Gastrocnemius medialis (tissue), 4 donors: ENCODE measurements around the gene EDC3. TPM values are rescaled to one million over a fixed set of nuclear protein-coding genes. Genes with fewer than 3 reads are reported as not detected.
"Not testable (repeated sequence)": the region's sequence is repeated elsewhere in the genome, so short reads cannot be mapped to it uniquely, and the experiment has no call there.

Experiments
- ATAC-seq, 2 donors: fragments of 150-250 bp; one replicate each; pipeline ENCODE4 v1.9.1; 2016
- DNase-seq, 2 donors: peaks; one replicate each; pipeline ENCODE4 v3.0.0-alpha.2; 2019
- H3K27ac ChIP-seq, 4 donors: fragments of 200-600 bp; sonication (generic); 1 replicate in 1 of 4; 2 replicates in 3 of 4; pipeline ENCODE4 v1.5.1; 2016 to 2018; ENCODE audit warnings: mild to moderate bottlenecking in 2 of 4, moderate library complexity in 1 of 4
- H3K27me3 ChIP-seq, 3 donors: fragments of 200-600 bp; sonication (generic) in 2 of 3; 1 replicate in 1 of 3; 2 replicates in 2 of 3; pipeline versions ENCODE4 v1.5.1 to v1.6.0; 2016 to 2019; ENCODE audit warnings: mild to moderate bottlenecking in 1 of 3, moderate library complexity in 1 of 3
- H3K36me3 ChIP-seq, 2 donors: fragments of 200-600 bp; sonication (generic) in 1 of 2; one replicate each; pipeline ENCODE4 v1.5.1; 2017 to 2018
- H3K4me1 ChIP-seq, 2 donors: fragments of 200-600 bp; sonication (generic) in 1 of 2; one replicate each; pipeline ENCODE4 v1.5.1; 2016 to 2017; ENCODE audit warnings: mild to moderate bottlenecking in 2 of 2
- H3K4me3 ChIP-seq, 4 donors: fragments of 200-600 bp; sonication (generic) in 3 of 4; 1 replicate in 1 of 4; 2 replicates in 3 of 4; pipeline ENCODE4 v1.5.1; 2016 to 2019; ENCODE audit warnings: mild to moderate bottlenecking in 2 of 4
- H3K9me3 ChIP-seq, 3 donors: fragments of 200-600 bp; sonication (generic) in 2 of 3; 1 replicate in 1 of 3; 2 replicates in 2 of 3; pipeline ENCODE4 v1.5.1; 2016 to 2019
- CTCF ChIP-seq, 5 experiments: fragments of 450-650 bp in 3 of 5; fragments of 200-600 bp in 2 of 5; sonication (generic) in 2 of 5; IDR thresholded peaks in 4 of 5; conservative IDR thresholded peaks in 1 of 5; 1 replicate in 4 of 5; 2 replicates in 1 of 5; pipeline ENCODE4 v1.5.1; 2016 to 2019; ENCODE audit warnings: antibody characterized with exemption in 5 of 5, mild to moderate bottlenecking in 3 of 5, moderate library complexity in 3 of 5
- POLR2A ChIP-seq, 2 donors: fragments of 450-650 bp; IDR thresholded peaks; one replicate each; pipeline ENCODE4 v1.6.1; 2017; ENCODE audit warnings: antibody characterized with exemption in 2 of 2, mild to moderate bottlenecking in 2 of 2, moderate library complexity in 2 of 2
- in situ Hi-C, 4 donors: fragments of 200-750 bp; cut with MboI; loops; one replicate each; pipeline versions ENCODE4 v1.15.0 to v1.8.0; 2017; ENCODE audit warnings: low sequenced_read_pairs in 4 of 4
- intact Hi-C: fragments of 100-400 bp; cut with DNase I; formaldehyde crosslinking; loops from one replicate; pipeline ENCODE4 v1.15.1; 2023; ENCODE audit warnings: low total_unique reads
- total RNA-seq, 4 donors: library from RNA; depleted of rRNA; stranded (reverse); fragments of >200 nt; gene quantifications; one replicate each; pipeline versions ENCODE4 v1.1.0 to v1.2.3, GENCODE V29; 2016

Gene EDC3
- total RNA-seq, 4 donors from 2014 or later = 7.9 to 19.4 (median 11.6) TPM

GRCh38 chr15:74664028-74664616, 31.7 kb downstream of the EDC3 start:
- ATAC-seq (peak; percentile 89 to 91), DNase-seq (peak; percentile 51 to 67)
- Histone ChIP-seq H3K9me3 (no peaks in the 10 kb centered on the region), H3K4me1 (peaks cover 32 to 34% of the 10 kb centered on the region in 2 donors), H3K27ac (peak overlapping the region; percentile 58 to 84 (median 68)), H3K36me3 (peaks cover 0 to 6% of the 10 kb centered on the region in 2 donors), H3K4me3 (no peak overlapping the region), H3K27me3 (no peaks in the 10 kb centered on the region)
- intact Hi-C loops (no loop called here), in situ Hi-C loops (no loop called here)
- TF ChIP-seq CTCF (IDR thresholded peaks at IDR 0.05 in 4 of 5, conservative IDR thresholded peaks at IDR 0.05 in 1 of 5) = no peak
- no peak for TF ChIP-seq POLR2A (IDR thresholded peaks at IDR 0.05)

GRCh38 chr15:74663303-74664027, 32.4 kb downstream of the EDC3 start:
- peaks cover 32 to 34% of the 10 kb centered on the region in 2 donors for H3K4me1 ChIP-seq
- H3K27ac ChIP-seq = peak overlapping the region; percentile 58 to 84 (median 68)

GRCh38 chr15:74662064-74662860, 33.6 kb downstream of the EDC3 start:
- no peaks in the 10 kb centered on the region for H3K9me3 ChIP-seq
- no peak overlapping the region for H3K4me3 ChIP-seq
- H3K27ac ChIP-seq = peak overlapping the region; percentile 9 to 84 (median 56)
- H3K36me3 ChIP-seq = peaks cover 0 to 6% of the 10 kb centered on the region in 2 donors
- DNase-seq (no peak), ATAC-seq (no peak)
- no peaks in the 10 kb centered on the region for H3K27me3 ChIP-seq
- peaks cover 41 to 44% of the 10 kb centered on the region in 2 donors for H3K4me1 ChIP-seq
- no peak for TF ChIP-seq CTCF (IDR thresholded peaks at IDR 0.05 in 4 of 5, conservative IDR thresholded peaks at IDR 0.05 in 1 of 5)
- TF ChIP-seq POLR2A (IDR thresholded peaks at IDR 0.05) = no peak
- intact Hi-C loops (no loop called here), in situ Hi-C loops (no loop called here)

More at GRCh38 chr15:74663303-74664027, 32.4 kb downstream of the EDC3 start:
- intact Hi-C loops (no loop called here), in situ Hi-C loops (no loop called here)
- TF ChIP-seq CTCF (IDR thresholded peaks at IDR 0.05 in 4 of 5, conservative IDR thresholded peaks at IDR 0.05 in 1 of 5) = no peak
- no peak for TF ChIP-seq POLR2A (IDR thresholded peaks at IDR 0.05)
- no peaks in the 10 kb centered on the region for H3K9me3 ChIP-seq
- DNase-seq = no peak
- no peaks in the 10 kb centered on the region for H3K27me3 ChIP-seq
- H3K4me3 ChIP-seq = no peak overlapping the region
- no peak for ATAC-seq
- peaks cover 0 to 6% of the 10 kb centered on the region in 2 donors for H3K36me3 ChIP-seq

- H3K9me3 ChIP-seq, in situ Hi-C loops, intact Hi-C loops, H3K27me3 ChIP-seq, DNase-seq, H3K4me3 ChIP-seq, ATAC-seq, H3K36me3 ChIP-seq, H3K27ac ChIP-seq: not testable (repeated sequence)
- peaks cover 49 to 51% of the 10 kb centered on the region in 2 donors for H3K4me1 ChIP-seq
Measured at GRCh38 chr15:74661280-74661679, 34.5 kb downstream of the EDC3 start.

GRCh38 chr15:74657846-74658245, 38.0 kb downstream of the EDC3 start:
- intact Hi-C loops (no loop called here), in situ Hi-C loops (no loop called here)
- Histone ChIP-seq H3K27me3 (no peaks in the 10 kb centered on the region), H3K36me3 (peaks cover 0 to 6% of the 10 kb centered on the region in 2 donors), H3K27ac (no peak overlapping the region), H3K4me1 (peaks cover 52 to 60% of the 10 kb centered on the region in 2 donors), H3K9me3 (no peaks in the 10 kb centered on the region), H3K4me3 (no peak overlapping the region)
- ATAC-seq (no peak), DNase-seq (no peak)
- TF ChIP-seq POLR2A (IDR thresholded peaks at IDR 0.05) (no peak), CTCF (IDR thresholded peaks at IDR 0.05 in 4 of 5, conservative IDR thresholded peaks at IDR 0.05 in 1 of 5) (no peak)
